Ascending aorta (tissue), 2 donors: ENCODE data around the gene SLC39A7. TPM values are rescaled to one million over a fixed set of nuclear protein-coding genes. Genes with fewer than 3 reads are reported as not detected.

Source experiments
- DNase-seq, 2 donors: peaks; one replicate each; pipeline ENCODE4 v3.0.0-alpha.2; 2019; ENCODE audit warnings: low spot score in 2 of 2
- H3K27ac ChIP-seq, 2 donors: fragments of 200-600 bp; sonication (generic); one replicate each; pipeline ENCODE4 v1.5.1; 2016 to 2017; ENCODE audit warnings: mild to moderate bottlenecking in 1 of 2
- H3K27me3 ChIP-seq: fragments of 200-600 bp; sonication (generic); one replicate; pipeline ENCODE4 v1.5.1; 2017
- H3K36me3 ChIP-seq, 2 donors: fragments of 200-600 bp; sonication (generic); one replicate each; pipeline ENCODE4 v1.5.1; 2016
- H3K4me1 ChIP-seq, 2 donors: fragments of 200-600 bp; sonication (generic); one replicate each; pipeline ENCODE4 v1.5.1; 2016 to 2017; ENCODE audit warnings: mild to moderate bottlenecking in 1 of 2
- H3K4me3 ChIP-seq, 2 donors: fragments of 200-600 bp; sonication (generic); one replicate each; pipeline ENCODE4 v1.5.1; 2016 to 2017; ENCODE audit warnings: mild to moderate bottlenecking in 1 of 2
- H3K9me3 ChIP-seq, 2 donors: fragments of 200-600 bp; sonication (generic); one replicate each; pipeline ENCODE4 v1.5.1; 2016
- intact Hi-C: fragments of 100-400 bp; cut with DNase I; formaldehyde crosslinking; loops from one replicate; pipeline ENCODE4 v1.15.1; 2023
- total RNA-seq: library from RNA; depleted of rRNA; stranded (reverse); fragments of >200 nt; gene quantifications from one replicate; pipeline ENCODE4 v1.1.0, GENCODE V29; 2016
- TF ChIP-seq, protein P1 (sequence below), 3 experiments: fragments of 200-600 bp in 2 of 3; fragments of 450-650 bp in 1 of 3; sonication (generic) in 2 of 3; IDR thresholded peaks; one replicate each; pipeline ENCODE4 v1.5.1; 2016 to 2019; ENCODE audit warnings: antibody characterized with exemption in 3 of 3, mild to moderate bottlenecking in 1 of 3, moderate library complexity in 1 of 3

SLC39A7 gene
- total RNA-seq, 1 donor from 2014 or later = 59.7 TPM

DNA sequence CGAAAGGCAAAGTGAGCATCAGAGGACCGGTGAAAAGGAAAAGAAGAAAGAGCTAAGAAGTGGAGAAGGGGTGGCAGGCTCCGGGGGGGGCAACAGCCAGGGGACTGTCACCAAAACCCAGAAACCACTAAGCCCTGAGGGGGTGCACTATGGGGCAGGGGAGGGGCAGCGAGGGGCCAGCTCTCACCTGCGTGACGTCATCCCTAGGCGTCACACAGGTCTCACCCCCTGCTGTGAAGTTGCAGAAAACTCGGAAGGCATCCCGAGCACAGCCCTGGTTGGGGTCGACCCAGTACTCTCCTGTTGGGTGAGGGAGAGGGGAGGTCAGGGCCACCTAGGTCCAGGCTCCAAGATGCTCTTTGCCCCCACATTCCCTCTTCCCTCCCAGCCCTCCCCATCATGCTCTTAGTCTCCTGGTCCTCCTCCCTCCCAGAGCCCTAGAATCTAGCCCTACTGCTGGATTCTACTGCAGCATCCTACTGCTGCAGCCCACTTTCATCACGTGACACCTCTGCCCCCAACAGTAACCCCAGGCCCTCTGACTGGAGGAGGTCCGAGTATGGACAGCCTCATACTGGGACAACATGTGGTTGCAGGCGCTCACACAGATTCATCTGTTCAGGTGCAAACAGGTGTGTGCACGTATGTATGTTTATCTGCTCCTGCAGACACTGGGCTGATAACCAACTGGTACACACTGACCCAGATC, 35.8 kb upstream of the SLC39A7 start:
- intact Hi-C loops = no loop called here
- no peak for DNase-seq

DNA sequence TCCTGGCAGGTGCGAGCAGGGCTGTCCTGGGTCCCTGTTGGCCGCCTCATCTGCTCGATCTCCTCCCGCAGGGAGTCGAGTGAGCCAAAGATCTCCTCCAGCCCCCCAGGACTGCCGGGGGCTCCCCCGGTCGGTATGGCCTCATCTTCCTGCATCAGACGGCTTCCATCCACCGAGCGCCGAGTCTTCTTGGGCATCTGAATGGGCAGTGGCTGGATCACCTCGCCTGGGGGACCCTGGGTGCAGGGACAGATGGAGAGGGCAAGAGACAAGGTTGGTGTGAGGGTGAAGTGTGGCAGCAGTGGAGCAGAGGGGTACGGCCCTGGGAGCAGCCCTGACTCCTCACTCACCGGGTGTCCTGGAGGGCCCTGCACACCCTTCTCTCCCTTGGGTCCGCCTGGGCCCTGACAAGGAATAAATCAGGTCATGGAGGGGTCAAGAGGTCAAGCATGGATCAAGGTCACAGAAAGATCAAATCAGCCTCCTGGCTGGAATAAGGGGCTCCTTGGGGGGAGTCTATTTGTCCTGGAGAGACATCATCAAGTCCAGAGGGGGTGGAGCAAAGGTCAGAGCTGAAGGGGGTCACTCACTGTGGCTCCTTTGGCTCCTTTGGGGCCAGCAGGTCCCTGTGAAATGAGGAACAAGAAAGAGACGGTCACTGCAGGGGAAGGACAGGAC, 34.9 kb upstream of the SLC39A7 start:
- no peak for DNase-seq
- Histone ChIP-seq H3K9me3 (no peaks in the 10 kb centered on the region), H3K4me3 (no peak overlapping the region), H3K4me1 (peaks cover 4% of the 10 kb centered on the region in 2 donors), H3K27ac (no peak overlapping the region), H3K36me3 (no peaks in the 10 kb centered on the region), H3K27me3 (no peaks in the 10 kb centered on the region)
- TF ChIP-seq, protein P1, sequence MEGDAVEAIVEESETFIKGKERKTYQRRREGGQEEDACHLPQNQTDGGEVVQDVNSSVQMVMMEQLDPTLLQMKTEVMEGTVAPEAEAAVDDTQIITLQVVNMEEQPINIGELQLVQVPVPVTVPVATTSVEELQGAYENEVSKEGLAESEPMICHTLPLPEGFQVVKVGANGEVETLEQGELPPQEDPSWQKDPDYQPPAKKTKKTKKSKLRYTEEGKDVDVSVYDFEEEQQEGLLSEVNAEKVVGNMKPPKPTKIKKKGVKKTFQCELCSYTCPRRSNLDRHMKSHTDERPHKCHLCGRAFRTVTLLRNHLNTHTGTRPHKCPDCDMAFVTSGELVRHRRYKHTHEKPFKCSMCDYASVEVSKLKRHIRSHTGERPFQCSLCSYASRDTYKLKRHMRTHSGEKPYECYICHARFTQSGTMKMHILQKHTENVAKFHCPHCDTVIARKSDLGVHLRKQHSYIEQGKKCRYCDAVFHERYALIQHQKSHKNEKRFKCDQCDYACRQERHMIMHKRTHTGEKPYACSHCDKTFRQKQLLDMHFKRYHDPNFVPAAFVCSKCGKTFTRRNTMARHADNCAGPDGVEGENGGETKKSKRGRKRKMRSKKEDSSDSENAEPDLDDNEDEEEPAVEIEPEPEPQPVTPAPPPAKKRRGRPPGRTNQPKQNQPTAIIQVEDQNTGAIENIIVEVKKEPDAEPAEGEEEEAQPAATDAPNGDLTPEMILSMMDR (IDR thresholded peaks at IDR 0.05) = no peak
- intact Hi-C loops = no loop called here

More for the DNA sequence above, 35.8 kb upstream of the SLC39A7 start:
- no peak overlapping the region for H3K4me3 ChIP-seq
- H3K9me3 ChIP-seq = no peaks in the 10 kb centered on the region
- peaks cover 4% of the 10 kb centered on the region in 2 donors for H3K4me1 ChIP-seq
- no peaks in the 10 kb centered on the region for H3K27me3 ChIP-seq
- H3K36me3 ChIP-seq = no peaks in the 10 kb centered on the region
- TF ChIP-seq, protein P1 (IDR thresholded peaks at IDR 0.05) = no peak
- no peak overlapping the region for H3K27ac ChIP-seq

DNA sequence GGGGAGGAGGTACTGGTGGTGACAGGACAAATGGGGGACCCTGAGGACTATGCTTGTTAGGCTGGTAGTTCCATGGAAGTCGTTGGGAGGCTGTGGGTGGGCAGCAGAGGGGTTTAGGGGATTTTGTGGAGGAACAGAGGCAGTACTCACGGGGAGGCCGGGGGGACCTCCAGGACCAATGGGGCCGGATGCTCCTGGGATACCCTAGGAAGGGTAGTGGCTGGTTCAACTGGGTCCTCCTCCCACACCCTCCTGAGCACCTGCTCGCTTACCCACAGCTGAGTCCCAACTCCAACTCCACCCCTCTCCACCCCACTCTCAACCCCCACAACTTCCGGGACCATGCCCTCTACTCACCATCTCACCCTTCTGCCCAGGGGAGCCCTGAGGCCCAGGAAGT, 34.3 kb upstream of the SLC39A7 start:
- Histone ChIP-seq H3K27ac (no peak overlapping the region), H3K4me1 (no peaks in the 10 kb centered on the region), H3K4me3 (no peak overlapping the region), H3K9me3 (no peaks in the 10 kb centered on the region), H3K36me3 (no peaks in the 10 kb centered on the region), H3K27me3 (no peaks in the 10 kb centered on the region)
- no peak for DNase-seq
- TF ChIP-seq, protein P1 (IDR thresholded peaks at IDR 0.05) = no peak
- intact Hi-C loops = no loop called here

DNA sequence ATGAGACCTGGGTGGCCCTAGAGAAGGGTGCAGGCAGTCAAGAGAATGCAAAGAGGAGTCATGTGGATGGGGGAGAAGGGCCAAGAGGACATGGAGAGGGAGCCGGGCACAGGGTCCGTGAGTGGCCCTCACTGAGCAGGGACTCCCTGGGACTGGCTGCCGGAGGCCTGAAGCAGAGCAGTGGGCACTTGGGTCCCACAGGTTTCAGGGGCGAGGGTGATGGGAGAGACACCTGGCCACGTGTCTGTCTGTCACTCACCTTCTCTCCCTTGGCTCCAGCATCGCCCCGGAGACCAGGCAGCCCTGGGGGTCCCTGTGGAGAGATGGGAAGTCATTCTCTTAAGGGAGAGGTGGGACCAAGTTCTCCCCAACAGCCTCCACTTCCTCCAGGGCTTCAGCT, 33.9 kb upstream of the SLC39A7 start:
- DNase-seq = no peak
- TF ChIP-seq, protein P1 (IDR thresholded peaks at IDR 0.05) = no peak
- no peak overlapping the region for H3K4me3 ChIP-seq
- no peak overlapping the region for H3K27ac ChIP-seq
- no peaks in the 10 kb centered on the region for H3K9me3 ChIP-seq
- H3K36me3 ChIP-seq = no peaks in the 10 kb centered on the region
- H3K27me3 ChIP-seq = no peaks in the 10 kb centered on the region
- no peaks in the 10 kb centered on the region for H3K4me1 ChIP-seq
- intact Hi-C loops = no loop called here

DNA sequence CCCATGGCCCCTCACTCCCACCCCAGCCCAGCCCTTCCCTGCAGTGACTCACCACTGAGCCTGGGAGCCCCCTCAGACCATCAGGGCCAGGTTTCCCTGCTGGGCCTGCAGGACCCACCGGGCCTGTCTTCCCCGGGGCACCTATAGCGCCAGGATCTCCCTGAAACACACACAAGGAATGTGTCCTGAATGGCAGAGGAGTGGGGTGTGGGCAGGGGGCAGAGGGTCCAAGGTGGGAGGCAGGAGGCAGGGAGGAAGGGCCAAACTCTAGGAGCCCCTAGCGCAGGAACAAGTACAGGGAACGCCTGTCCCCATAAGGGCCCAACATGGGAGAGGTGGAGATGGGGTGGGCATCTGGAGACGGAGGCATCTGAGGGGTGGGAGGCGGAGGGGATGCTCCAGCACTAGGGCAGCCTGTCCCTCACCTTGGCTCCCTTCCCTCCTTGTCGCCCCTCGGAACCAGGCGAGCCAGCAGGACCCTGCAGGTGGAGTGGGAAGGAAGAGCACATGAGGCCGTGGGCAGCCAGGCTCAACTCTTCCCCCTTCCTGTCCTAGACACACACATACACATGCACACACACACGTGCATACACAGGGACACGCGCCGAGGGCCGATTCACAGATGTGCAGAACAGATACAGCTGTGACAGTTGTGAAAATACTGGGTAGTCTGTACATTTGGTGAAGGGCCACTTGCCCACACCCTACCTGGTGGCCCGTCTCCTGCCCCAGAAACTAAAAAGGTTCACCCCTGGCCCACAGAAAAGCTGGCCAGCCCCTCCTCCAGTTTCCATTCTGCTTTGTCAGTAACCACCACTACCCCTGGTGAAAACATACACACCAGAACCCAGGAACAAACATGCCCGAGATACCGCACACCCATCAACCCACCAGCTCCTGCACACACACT, 33.0 kb upstream of the SLC39A7 start:
- H3K27me3 ChIP-seq = no peaks in the 10 kb centered on the region
- no peak overlapping the region for H3K4me3 ChIP-seq
- intact Hi-C loops = no loop called here
- no peaks in the 10 kb centered on the region for H3K9me3 ChIP-seq
- no peaks in the 10 kb centered on the region for H3K36me3 ChIP-seq
- DNase-seq = no peak
- TF ChIP-seq, protein P1 (IDR thresholded peaks at IDR 0.05) = no peak
- H3K27ac ChIP-seq = no peak overlapping the region
- H3K4me1 ChIP-seq = no peaks in the 10 kb centered on the region
